Measurements from ENCODE around the gene HORMAD2. TPM values are rescaled to one million over a fixed set of nuclear protein-coding genes. Genes with fewer than 3 reads are reported as not detected.
A peak's percentile ranks its signal among the peaks of the same experiment; 100 is the strongest.

HORMAD2 gene
- total and polyA plus RNA-seq, 4 donors: 0.11 to 0.86 (median 0.37) TPM

DNA sequence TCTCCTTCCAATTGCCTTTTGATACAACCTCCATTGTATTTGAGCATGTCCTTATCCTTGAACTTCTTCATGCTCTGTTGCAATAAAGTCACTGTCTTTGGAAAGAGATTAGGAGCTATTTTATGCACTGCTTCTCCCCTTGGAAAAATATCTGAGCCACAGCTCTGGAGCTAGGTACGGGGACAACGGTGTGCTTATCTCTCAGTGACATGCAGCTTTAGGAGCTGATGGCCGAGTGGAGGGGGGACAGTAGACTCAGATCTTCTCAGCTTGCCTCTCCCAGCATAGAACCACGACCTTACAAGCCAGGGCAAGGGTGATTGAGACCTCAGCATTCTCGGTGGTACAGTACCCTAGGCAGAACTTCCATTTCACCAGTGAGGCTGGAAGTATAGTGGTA, 64.1 kb downstream of the HORMAD2 start:
- H3K27me3 ChIP-seq (ENCODE audit: control insufficient read depth, insufficient read depth, low read length): no peaks in the 10 kb centered on the region
- no peak overlapping the region for H3K4me3 ChIP-seq (ENCODE audit: low read depth, low read length)
- DNase-seq (ENCODE audit: low read depth in 4 of 6, low spot score in 6 of 6): no peak
- H3K9me3 ChIP-seq (ENCODE audit: control insufficient read depth, insufficient read depth, low read length): peaks cover 5% of the 10 kb centered on the region
- no peak overlapping the region for H3K27ac ChIP-seq (ENCODE audit: low read depth, low read length)
- no peaks in the 10 kb centered on the region for H3K36me3 ChIP-seq (ENCODE audit: control insufficient read depth, insufficient read depth, low read length)
- 78% methylated on average over 3 of the region's 5 CpGs for WGBS (ENCODE audit: insufficient coverage)
- H3K4me1 ChIP-seq (ENCODE audit: control insufficient read depth, insufficient read depth, low read length): no peaks in the 10 kb centered on the region

DNA sequence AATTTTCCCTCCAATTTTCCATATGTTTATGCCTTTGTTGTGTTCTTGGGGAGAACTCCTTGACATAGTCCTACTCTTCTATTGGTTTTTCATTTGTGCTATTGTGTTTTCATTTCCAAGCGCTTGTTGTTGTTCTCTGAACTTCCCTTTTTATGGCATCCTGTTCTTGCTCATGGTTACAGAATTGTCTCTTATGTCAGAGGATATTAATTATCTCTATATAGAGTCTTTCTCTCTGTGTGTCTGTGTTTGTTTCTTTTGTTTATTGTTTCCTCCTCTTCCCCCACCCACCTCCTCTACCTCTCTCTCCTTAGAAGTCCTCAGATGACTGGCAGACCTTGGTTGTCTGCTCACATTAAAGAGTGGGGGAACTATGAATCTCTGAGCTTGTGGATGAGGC, 69.9 kb downstream of the HORMAD2 start:
- Histone ChIP-seq H3K4me1 (ENCODE audit: control insufficient read depth, insufficient read depth, low read length) (no peaks in the 10 kb centered on the region), H3K27me3 (ENCODE audit: control insufficient read depth, insufficient read depth, low read length) (no peaks in the 10 kb centered on the region), H3K9me3 (ENCODE audit: control insufficient read depth, insufficient read depth, low read length) (no peaks in the 10 kb centered on the region), H3K27ac (ENCODE audit: low read depth, low read length) (no peak overlapping the region), H3K36me3 (ENCODE audit: control insufficient read depth, insufficient read depth, low read length) (no peaks in the 10 kb centered on the region), H3K4me3 (ENCODE audit: low read depth, low read length) (no peak overlapping the region)
- no peak for DNase-seq (ENCODE audit: low read depth in 4 of 6, low spot score in 6 of 6)
- no CpG with 5 or more reads among the region's 1 CpG for WGBS (ENCODE audit: insufficient coverage)

DNA sequence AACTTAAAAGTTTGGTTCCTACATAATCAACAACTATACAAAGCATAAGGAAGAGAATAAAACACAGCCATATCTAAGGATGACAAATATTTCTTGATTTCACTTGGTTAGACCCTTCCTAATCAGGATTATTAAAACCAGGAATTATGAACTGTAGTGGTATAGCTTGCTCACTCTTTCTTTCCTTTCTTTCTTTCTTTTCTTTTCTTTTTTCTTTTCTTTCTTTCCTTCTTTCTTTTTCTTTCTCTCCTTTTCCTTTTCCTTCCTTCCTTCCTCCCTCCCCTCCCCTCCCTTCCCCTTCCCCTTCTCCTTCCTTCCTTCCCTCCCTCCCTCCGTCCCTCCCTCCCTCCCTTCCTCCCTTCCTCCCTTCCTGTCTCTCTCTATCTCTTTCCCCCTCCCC, 78.0 kb downstream of the HORMAD2 start:
- H3K4me3 ChIP-seq (ENCODE audit: low read depth, low read length): no peak overlapping the region
- no peaks in the 10 kb centered on the region for H3K27me3 ChIP-seq (ENCODE audit: control insufficient read depth, insufficient read depth, low read length)
- H3K4me1 ChIP-seq (ENCODE audit: control insufficient read depth, insufficient read depth, low read length): no peaks in the 10 kb centered on the region
- no peaks in the 10 kb centered on the region for H3K9me3 ChIP-seq (ENCODE audit: control insufficient read depth, insufficient read depth, low read length)
- no peak for DNase-seq (ENCODE audit: low read depth in 4 of 6, low spot score in 6 of 6)
- WGBS (ENCODE audit: insufficient coverage): no CpG with 5 or more reads among the region's 1 CpG
- no peak overlapping the region for H3K27ac ChIP-seq (ENCODE audit: low read depth, low read length)
- H3K36me3 ChIP-seq (ENCODE audit: control insufficient read depth, insufficient read depth, low read length): no peaks in the 10 kb centered on the region

DNA sequence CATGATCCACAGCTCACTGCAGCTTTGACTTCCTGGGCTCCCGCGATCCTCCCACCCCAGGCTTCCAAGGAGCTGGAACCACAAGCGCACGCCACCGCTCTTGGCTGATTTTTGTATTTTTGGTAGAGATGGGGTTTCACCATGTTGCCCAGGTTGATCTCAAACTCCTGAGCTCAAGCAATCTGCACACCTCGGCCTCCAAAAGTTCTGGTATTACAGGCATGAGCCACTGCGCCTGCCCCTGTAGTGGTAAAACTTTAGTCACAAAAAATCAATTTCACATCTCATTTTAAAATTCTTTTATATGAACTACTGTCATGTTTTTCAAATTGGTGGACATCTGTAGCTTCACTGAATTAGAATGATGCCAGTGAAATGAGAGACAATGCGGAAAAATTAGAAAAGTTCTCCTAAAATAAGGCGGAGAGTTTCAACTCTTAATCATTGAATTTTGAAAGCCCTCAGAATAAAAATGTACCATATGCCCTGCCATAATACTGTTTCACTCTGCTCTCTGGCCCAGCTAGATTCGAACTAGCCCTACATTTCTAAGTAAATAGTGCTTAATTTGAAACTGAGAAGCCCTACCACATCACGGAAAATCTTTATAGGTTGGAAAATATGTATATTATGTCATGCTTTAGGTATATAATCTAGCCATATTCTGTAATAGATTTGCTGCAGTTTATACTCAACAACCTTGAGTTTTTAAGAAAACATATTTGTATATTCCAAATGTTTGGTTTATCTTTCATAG, 78.7 kb downstream of the HORMAD2 start:
- Histone ChIP-seq H3K4me1 (ENCODE audit: control insufficient read depth, insufficient read depth, low read length) (no peaks in the 10 kb centered on the region), H3K27me3 (ENCODE audit: control insufficient read depth, insufficient read depth, low read length) (no peaks in the 10 kb centered on the region), H3K4me3 (ENCODE audit: low read depth, low read length) (no peak overlapping the region), H3K36me3 (ENCODE audit: control insufficient read depth, insufficient read depth, low read length) (no peaks in the 10 kb centered on the region), H3K27ac (ENCODE audit: low read depth, low read length) (peak overlapping the region; percentile 12), H3K9me3 (ENCODE audit: control insufficient read depth, insufficient read depth, low read length) (no peaks in the 10 kb centered on the region)
- DNase-seq (ENCODE audit: low read depth in 4 of 6, low spot score in 6 of 6): no peak
- WGBS (ENCODE audit: insufficient coverage): 82% methylated on average over 2 of the region's 11 CpGs

DNA sequence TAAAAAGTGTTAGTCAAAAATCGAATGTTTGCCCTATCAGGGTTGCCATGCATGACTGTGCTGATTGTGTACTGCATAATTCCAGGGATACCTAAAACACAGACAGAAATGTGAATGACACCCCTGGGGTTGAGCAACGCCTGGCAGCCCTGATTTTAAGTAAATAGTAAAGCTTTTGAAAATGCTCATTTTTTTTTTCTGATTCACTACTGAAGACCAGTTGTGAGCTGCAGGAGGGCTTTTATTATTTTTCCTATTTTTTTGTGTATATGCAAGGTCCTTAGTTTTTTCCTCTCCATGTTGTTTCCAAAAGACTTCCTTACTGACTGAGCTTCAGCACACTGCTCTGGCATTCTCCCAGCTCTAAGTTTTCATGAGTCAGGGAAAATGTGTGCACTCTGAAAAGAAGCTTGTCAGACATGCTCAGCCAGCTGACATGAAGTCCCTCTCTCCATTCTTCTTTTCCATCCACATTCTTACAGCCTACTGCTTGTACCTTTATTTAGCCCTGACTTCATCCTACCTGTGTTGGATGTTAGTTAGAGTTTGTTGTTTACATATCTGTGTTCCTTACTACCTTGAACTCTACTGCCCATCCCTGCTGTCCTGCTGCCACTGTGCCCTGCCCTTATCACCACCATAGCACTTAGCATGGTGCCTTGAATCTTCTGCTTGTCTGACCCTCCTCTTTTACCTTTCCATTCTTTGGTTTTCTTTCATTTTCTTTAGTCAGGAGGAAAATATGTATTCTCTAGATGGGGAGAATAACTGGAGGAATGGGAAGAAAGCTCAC, 79.5 kb downstream of the HORMAD2 start:
- H3K36me3 ChIP-seq (ENCODE audit: control insufficient read depth, insufficient read depth, low read length): no peaks in the 10 kb centered on the region
- WGBS (ENCODE audit: insufficient coverage): 60% methylated on average over 1 of the region's 2 CpGs
- DNase-seq (ENCODE audit: low read depth in 4 of 6, low spot score in 6 of 6): peak in 5 of 6 donors; percentile 27 to 78 (median 41)

DNA sequence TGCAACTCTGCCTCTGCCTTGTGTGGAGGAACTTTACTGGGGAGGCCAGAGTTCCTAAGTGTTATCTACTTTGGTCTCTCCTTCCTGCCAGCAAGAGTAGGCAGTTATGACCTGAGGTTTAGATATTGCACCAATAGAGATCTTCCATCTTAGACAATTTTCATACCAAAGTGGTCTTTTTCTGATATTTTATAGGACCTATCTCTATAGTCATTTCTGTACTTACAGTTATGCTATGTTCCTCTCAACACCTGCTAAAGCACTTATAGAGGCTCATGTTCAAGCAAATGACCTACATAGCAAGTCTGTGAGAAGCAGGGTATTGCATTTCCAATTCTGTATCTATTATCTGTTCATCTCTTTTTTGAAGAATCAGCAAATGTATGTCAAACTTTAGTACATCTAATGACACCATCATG, 80.8 kb downstream of the HORMAD2 start:
- Histone ChIP-seq H3K4me3 (ENCODE audit: low read depth, low read length) (no peak overlapping the region), H3K9me3 (ENCODE audit: control insufficient read depth, insufficient read depth, low read length) (no peaks in the 10 kb centered on the region), H3K36me3 (ENCODE audit: control insufficient read depth, insufficient read depth, low read length) (no peaks in the 10 kb centered on the region), H3K27ac (ENCODE audit: low read depth, low read length) (no peak overlapping the region), H3K4me1 (ENCODE audit: control insufficient read depth, insufficient read depth, low read length) (no peaks in the 10 kb centered on the region), H3K27me3 (ENCODE audit: control insufficient read depth, insufficient read depth, low read length) (no peaks in the 10 kb centered on the region)
- no peak for DNase-seq (ENCODE audit: low read depth in 4 of 6, low spot score in 6 of 6)

More for the DNA sequence above, 79.5 kb downstream of the HORMAD2 start:
- Histone ChIP-seq H3K4me1 (ENCODE audit: control insufficient read depth, insufficient read depth, low read length) (no peaks in the 10 kb centered on the region), H3K27ac (ENCODE audit: low read depth, low read length) (no peak overlapping the region), H3K9me3 (ENCODE audit: control insufficient read depth, insufficient read depth, low read length) (no peaks in the 10 kb centered on the region), H3K4me3 (ENCODE audit: low read depth, low read length) (no peak overlapping the region), H3K27me3 (ENCODE audit: control insufficient read depth, insufficient read depth, low read length) (no peaks in the 10 kb centered on the region)

DNA sequence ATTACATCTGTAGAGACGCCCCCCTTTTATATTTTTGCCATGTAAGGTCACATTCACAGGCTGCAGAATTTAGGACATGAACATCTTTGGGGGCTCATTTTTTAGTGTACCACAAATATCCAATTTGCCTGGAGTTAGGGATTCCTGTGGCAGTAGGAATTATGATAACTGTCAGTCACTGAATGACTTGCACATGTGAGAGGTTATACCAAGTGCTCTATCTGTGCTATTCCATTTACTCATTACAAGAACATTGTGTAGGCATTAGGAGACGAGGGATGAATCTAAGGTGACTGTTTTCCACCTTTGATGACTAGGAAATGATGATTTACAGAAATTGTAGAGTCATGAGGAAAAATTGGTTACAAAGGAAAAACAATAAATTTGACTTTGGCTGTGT, 87.0 kb downstream of the HORMAD2 start:
- Histone ChIP-seq H3K27ac (ENCODE audit: low read depth, low read length) (no peak overlapping the region), H3K9me3 (ENCODE audit: control insufficient read depth, insufficient read depth, low read length) (no peaks in the 10 kb centered on the region), H3K27me3 (ENCODE audit: control insufficient read depth, insufficient read depth, low read length) (no peaks in the 10 kb centered on the region), H3K4me1 (ENCODE audit: control insufficient read depth, insufficient read depth, low read length) (no peaks in the 10 kb centered on the region), H3K4me3 (ENCODE audit: low read depth, low read length) (no peak overlapping the region), H3K36me3 (ENCODE audit: control insufficient read depth, insufficient read depth, low read length) (no peaks in the 10 kb centered on the region)
- 100% methylated on average over 1 of the region's 2 CpGs for WGBS (ENCODE audit: insufficient coverage)
- no peak for DNase-seq (ENCODE audit: low read depth in 4 of 6, low spot score in 6 of 6)

DNA sequence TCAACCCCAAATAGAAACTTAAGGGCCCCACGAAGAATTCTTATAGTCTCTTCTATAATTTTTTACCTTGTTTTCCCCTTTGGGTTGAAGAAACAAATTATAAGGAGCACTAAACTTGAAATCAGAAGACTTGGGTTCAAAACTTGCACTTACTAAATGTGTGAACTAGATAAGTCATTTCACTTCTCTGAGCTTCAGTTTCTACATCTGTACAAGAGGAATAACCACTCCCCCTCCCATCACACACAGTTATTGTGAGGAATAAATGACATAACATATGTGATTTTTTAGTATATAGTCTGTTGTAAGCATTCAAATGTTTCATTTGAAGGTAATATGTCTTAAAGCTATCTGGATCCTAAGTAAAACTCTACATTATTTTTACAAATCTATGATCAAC, 87.5 kb downstream of the HORMAD2 start:
- H3K27ac ChIP-seq (ENCODE audit: low read depth, low read length): no peak overlapping the region
- no peaks in the 10 kb centered on the region for H3K9me3 ChIP-seq (ENCODE audit: control insufficient read depth, insufficient read depth, low read length)
- WGBS (ENCODE audit: insufficient coverage): no CpG with 5 or more reads among the region's 1 CpG
- no peaks in the 10 kb centered on the region for H3K4me1 ChIP-seq (ENCODE audit: control insufficient read depth, insufficient read depth, low read length)
- no peaks in the 10 kb centered on the region for H3K27me3 ChIP-seq (ENCODE audit: control insufficient read depth, insufficient read depth, low read length)
- no peak overlapping the region for H3K4me3 ChIP-seq (ENCODE audit: low read depth, low read length)
- DNase-seq (ENCODE audit: low read depth in 4 of 6, low spot score in 6 of 6): no peak
- H3K36me3 ChIP-seq (ENCODE audit: control insufficient read depth, insufficient read depth, low read length): no peaks in the 10 kb centered on the region

DNA sequence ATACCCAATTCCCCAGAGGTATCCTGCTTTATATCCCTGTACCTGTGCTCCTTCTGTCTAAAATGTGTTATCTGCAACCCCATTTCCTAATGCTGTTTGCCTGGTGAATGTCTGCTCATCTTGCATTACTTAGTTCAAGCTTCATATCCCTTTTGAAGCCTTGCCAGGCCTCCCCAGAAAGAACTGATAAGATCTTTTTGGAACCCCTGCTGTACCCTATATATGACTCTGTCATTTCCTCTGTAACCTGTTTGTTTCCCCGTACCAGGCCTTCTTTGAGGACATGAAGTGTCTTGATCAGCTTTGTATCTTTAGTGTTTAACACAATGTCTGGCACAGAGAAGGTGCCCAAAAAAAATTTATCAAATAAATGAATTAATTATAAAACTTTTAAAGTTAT, 88.7 kb downstream of the HORMAD2 start:
- Histone ChIP-seq H3K9me3 (ENCODE audit: control insufficient read depth, insufficient read depth, low read length) (no peaks in the 10 kb centered on the region), H3K4me1 (ENCODE audit: control insufficient read depth, insufficient read depth, low read length) (no peaks in the 10 kb centered on the region), H3K27me3 (ENCODE audit: control insufficient read depth, insufficient read depth, low read length) (no peaks in the 10 kb centered on the region), H3K27ac (ENCODE audit: low read depth, low read length) (no peak overlapping the region), H3K36me3 (ENCODE audit: control insufficient read depth, insufficient read depth, low read length) (no peaks in the 10 kb centered on the region), H3K4me3 (ENCODE audit: low read depth, low read length) (no peak overlapping the region)
- WGBS (ENCODE audit: insufficient coverage): no CpG with 5 or more reads among the region's 1 CpG
- DNase-seq (ENCODE audit: low read depth in 4 of 6, low spot score in 6 of 6): no peak

DNA sequence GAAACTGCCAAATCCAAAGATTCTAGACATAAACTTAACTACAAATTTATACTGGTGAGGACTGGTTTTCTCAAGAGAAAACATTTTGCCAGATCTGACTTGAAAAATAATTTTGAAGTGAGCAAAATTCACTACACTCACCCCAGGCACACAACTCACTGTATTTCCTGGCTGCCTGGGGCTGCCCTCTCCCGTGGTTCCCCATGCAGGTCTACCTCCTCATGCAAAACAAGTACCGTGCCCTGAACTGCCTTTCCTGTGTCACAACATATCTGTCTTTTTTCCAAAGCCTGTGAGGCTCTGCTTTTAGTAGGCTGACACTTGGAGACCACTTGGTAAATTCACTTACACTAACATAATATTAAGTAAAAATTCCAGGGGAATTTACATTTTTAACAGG, 89.9 kb downstream of the HORMAD2 start:
- WGBS (ENCODE audit: insufficient coverage): 52% methylated on average over 2 of the region's 2 CpGs
- Histone ChIP-seq H3K27ac (ENCODE audit: low read depth, low read length) (no peak overlapping the region), H3K36me3 (ENCODE audit: control insufficient read depth, insufficient read depth, low read length) (no peaks in the 10 kb centered on the region), H3K9me3 (ENCODE audit: control insufficient read depth, insufficient read depth, low read length) (no peaks in the 10 kb centered on the region), H3K27me3 (ENCODE audit: control insufficient read depth, insufficient read depth, low read length) (no peaks in the 10 kb centered on the region), H3K4me3 (ENCODE audit: low read depth, low read length) (no peak overlapping the region), H3K4me1 (ENCODE audit: control insufficient read depth, insufficient read depth, low read length) (no peaks in the 10 kb centered on the region)
- DNase-seq (ENCODE audit: low read depth in 4 of 6, low spot score in 6 of 6): no peak
